ENCODE data around the gene ZBTB21.

Gene ZBTB21

GRCh38 chr21:42025376-42026081 is 15.4 kb upstream of the ZBTB21 start:
- no peak for DNase-seq (ENCODE audit: extremely low spot score)
- ChIA-PET POLR2A (no interaction called here), CTCF (interaction anchor here (1.2 to 1.6 kb wide), 2 partner anchors 9 to 26 kb away, joined by 3 read pairs; no protein-coding TSS in a partner anchor)
- TF ChIP-seq CTCF (IDR thresholded peaks at IDR 0.05; ENCODE audit: control extremely low read depth, extremely low read depth, low read depth, missing control alignments), result no peak

- ChIA-PET POLR2A (no interaction called here), CTCF (no interaction called here)
- TF ChIP-seq CTCF (IDR thresholded peaks at IDR 0.05; ENCODE audit: control extremely low read depth, extremely low read depth, low read depth, missing control alignments), result no peak
- DNase-seq (ENCODE audit: extremely low spot score), result no peak
Observed at GRCh38 chr21:42022906-42023305, 12.7 kb upstream of the ZBTB21 start.

GRCh38 chr21:42022091-42022430 is 11.9 kb upstream of the ZBTB21 start:
- TF ChIP-seq CTCF (IDR thresholded peaks at IDR 0.05; ENCODE audit: control extremely low read depth, extremely low read depth, low read depth, missing control alignments), result no peak
- POLR2A ChIA-PET, result no interaction called here
- DNase-seq (ENCODE audit: extremely low spot score), result no peak
- CTCF ChIA-PET, result no interaction called here

- POLR2A ChIA-PET, result no interaction called here
- CTCF ChIA-PET, result interaction anchor here (1.0 kb wide), 1 partner anchor 11 kb away, joined by 3 read pairs; no protein-coding TSS in a partner anchor
- TF ChIP-seq CTCF (IDR thresholded peaks at IDR 0.05; ENCODE audit: control extremely low read depth, extremely low read depth, low read depth, missing control alignments), result no peak
- DNase-seq (ENCODE audit: extremely low spot score), result no peak
Observed at GRCh38 chr21:42021371-42022090, 11.4 kb upstream of the ZBTB21 start.

GRCh38 chr21:42019706-42020105 is 9.5 kb upstream of the ZBTB21 start:
- TF ChIP-seq CTCF (IDR thresholded peaks at IDR 0.05; ENCODE audit: control extremely low read depth, extremely low read depth, low read depth, missing control alignments), result no peak
- CTCF ChIA-PET, result interaction anchor here (1.7 kb wide), 1 partner anchor 10 kb away, joined by 5 read pairs; no protein-coding TSS in a partner anchor
- DNase-seq (ENCODE audit: extremely low spot score), result no peak
- POLR2A ChIA-PET, result no interaction called here

- CTCF ChIA-PET, result no interaction called here
- no peak for DNase-seq (ENCODE audit: extremely low spot score)
- no peak for TF ChIP-seq CTCF (IDR thresholded peaks at IDR 0.05; ENCODE audit: control extremely low read depth, extremely low read depth, low read depth, missing control alignments)
- POLR2A ChIA-PET, result no interaction called here
Observed at GRCh38 chr21:42019101-42019605, 9.0 kb upstream of the ZBTB21 start.
